GM18951 (cell line): ENCODE measurements around the gene BZW2.

ENCODE experiments used
- POLR2A ChIP-seq: IDR thresholded peaks from 4 replicates; pipeline ENCODE4 v1.6.1; 2011; ENCODE audit warnings: mild to moderate bottlenecking; ENCODE audit not compliant: insufficient read length, insufficient read depth; ENCODE audit errors: extremely low read depth
- in situ Hi-C: fragments of 300-500 bp; cut with MboI; formaldehyde crosslinking; loops from one replicate; pipeline ENCODE4 v1.12.0; 2022; ENCODE audit warnings: low sequenced_read_pairs, mixed read lengths, inconsistent platforms; ENCODE audit not compliant: unreplicated experiment

Gene BZW2

DNA sequence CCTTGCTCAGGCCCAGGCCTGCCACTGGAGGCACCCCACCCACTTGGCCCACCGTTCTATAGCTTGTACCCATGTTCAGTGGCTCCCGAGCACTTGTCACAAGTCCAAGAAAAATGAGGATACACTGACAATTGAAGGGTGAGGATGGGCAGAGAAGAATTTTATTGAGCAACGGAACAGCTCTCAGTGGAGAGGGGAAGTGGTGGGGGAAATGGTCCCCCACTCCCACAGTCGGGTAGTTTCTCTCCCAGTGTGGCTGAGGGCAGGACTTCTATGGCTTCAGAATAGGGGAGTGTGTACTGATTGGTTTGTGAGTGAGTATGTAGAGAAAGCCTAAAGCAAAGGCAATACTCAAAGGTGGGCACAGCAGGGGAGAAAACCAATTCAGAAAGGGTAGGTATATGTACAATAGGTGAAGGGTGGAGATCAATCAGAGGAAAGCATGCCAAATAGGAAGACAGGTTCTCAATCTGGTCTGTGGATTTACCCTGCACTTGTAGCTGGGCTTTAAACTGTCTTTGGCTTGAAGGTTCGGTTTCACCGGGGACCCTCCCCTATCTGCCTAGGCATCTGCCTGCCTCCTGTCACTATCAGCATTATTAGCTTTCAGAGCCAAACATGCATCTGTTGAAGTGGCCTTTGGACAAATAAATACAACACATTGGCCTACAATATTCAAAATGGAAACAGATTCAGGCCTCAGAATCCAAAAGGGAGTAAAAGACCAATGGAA, 98.7 kb downstream of the BZW2 start:
- in situ Hi-C loops = no loop called here
- no peak for TF ChIP-seq POLR2A

GRCh38 chr7:16745645-16746044, 99.7 kb downstream of the BZW2 start:
- in situ Hi-C loops = no loop called here
- no peak for TF ChIP-seq POLR2A

DNA sequence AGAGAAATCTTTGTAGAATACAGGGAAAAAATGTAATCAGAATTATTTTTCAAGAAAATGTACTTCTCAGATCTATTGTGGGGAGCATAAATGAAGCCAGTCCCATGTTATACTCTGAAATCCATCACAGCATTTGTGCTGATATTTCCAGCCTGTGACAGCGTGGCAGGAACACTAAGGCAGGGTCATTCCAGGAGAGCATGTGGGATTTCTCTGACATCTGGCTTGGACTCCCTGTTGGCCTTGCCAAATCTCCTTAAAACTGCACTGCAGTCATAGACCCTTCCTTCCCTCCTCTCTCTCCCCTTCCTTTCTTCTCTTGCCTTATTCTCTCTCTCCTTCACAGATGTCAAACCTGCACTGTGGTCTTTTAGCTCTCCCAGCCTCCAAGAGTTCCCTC, 101.1 kb downstream of the BZW2 start:
- in situ Hi-C loops = no loop called here
- TF ChIP-seq POLR2A = no peak

DNA sequence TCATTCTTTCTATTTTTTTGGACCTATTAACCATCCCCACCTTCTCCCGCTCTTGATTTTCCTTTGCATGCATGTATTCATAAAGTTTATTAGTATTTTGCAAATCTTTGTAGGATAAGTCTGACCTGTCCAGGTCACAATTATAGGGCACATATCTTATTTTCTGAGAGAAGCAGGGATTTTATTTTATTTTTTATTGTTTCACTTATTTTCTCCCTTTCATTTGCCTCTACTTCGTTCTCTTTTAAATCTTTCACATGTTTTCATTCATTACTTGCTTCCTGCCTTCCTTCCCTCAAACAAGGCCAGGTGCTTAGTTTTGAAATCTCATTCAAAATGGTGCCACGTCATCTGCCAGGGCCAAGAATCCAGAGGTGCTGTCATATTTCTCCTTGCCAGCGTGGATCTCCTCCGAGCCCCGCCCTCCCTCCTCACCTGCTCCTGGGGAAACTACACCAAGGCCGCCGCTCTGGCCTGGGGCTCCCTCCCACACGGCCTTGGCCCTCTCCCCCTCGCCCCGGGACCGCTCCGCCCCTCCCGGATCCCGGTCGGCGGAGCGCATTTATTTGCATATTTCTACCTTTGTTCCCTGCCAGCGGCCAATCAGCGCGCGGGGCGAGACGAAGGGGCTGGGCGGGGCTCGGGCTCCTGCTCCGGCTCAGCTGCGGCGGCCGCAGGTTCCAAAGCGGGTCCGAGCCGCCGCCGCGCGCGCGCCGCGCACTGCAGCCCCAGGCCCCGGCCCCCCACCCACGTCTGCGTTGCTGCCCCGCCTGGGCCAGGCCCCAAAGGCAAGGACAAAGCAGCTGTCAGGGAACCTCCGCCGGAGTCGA, 107.3 kb downstream of the BZW2 start, which contains the start of gene TSPAN13:
Gene TSPAN13, plus strand, starts transcription at position 654 of the 830 bp plus-strand sequence. CDS start 213 bp downstream, outside the sequence.
- in situ Hi-C loops = no loop called here

DNA sequence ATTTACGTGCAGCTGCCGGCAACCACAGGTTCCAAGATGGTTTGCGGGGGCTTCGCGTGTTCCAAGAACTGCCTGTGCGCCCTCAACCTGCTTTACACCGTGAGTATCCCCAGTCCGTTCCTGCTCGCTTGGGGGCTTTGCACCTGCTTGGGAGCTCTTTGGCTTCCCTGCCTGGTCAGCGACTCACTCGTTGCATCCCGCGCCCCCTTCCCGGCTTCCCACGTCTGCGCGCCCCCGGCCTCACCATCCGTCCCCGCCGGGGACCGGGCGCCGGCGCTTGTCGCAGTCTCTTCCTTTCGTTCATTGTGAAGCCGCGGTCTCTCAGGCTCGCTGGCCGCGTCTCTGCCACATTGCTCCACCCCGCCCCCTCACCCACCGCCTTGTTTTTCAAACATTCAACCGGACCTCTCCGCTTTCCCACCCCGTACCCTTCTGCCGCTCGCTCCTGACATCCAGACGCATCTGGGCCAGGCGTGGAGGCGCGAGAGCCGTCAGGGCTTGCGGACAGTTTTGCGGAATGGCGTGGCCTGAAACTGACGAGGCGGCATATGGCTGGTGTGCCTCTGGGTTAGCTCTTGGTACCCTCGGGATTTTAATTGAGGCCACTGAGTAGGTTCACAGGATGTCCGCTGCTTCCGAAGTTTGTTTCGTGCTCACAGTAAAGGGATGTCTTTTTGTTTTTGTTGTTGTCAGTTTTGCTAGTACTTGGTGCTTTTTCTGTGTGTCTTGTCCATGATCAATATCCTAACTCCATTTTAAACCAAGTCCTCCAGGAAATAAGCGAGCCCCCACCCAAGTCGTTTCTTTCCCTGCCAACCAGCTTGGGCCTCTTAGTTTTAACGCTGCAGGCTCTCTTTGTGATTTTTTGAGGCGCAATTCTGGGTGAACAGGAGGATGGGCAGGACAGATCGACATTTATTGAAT, 108.2 kb downstream of the BZW2 start:
- in situ Hi-C loops = no loop called here
- no peak for TF ChIP-seq POLR2A

More for the DNA sequence above, 107.3 kb downstream of the BZW2 start, which contains the start of gene TSPAN13:
- TF ChIP-seq POLR2A = no peak

DNA sequence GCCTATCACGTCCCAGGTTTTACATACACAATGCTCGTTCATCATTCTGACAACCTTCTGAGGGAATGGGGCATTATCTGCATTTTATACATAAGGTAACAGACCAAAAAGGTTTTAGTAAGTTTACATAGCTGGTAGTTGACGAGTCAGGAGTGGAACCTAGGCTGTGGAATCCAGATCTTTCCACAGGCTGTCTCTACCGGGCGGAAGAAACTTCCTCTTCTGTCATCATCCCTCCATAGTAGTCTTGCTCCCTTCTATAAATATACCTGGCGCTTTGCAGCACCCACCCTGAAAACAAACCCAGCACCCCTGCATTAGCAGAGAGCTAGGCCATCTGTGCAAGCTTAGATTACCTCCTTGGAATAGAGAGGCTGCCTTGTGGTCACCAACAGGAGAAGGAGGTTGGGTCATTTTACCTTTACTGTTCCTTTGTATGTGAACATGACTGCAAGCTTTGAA, 108.9 kb downstream of the BZW2 start:
- no peak for TF ChIP-seq POLR2A
- in situ Hi-C loops = no loop called here

DNA sequence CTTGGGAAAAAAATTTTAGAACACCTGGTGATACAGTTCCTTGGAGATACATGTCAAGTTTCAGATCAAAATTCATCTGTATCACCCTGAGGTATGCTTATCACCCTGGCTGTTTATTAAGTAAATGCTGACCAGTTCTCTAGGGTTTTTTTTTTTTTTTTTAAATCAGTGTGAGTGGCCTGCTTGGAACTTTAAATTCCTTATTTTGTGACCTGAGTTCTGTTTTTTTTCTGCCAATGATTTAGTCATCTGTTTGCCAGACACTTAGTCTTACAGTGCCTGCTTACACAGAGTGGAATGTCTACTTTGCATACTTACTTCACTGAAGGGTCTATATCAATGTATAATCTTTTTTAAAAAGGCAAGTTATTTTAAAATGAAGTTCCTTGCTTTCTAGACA, 109.4 kb downstream of the BZW2 start:
- in situ Hi-C loops = no loop called here
- TF ChIP-seq POLR2A = no peak
